HepG2 (cell line): Measurements from ENCODE around the gene HIF3A. TPM values are rescaled to one million over a fixed set of nuclear protein-coding genes. Genes with fewer than 3 reads are reported as not detected.

ENCODE experiments used
- CAMTA2 ChIP-seq: sonication (generic); formaldehyde crosslinking; IDR thresholded peaks from 2 replicates; pipeline ENCODE4 v1.4.0; 2020; ENCODE audit warnings: mild to moderate bottlenecking, missing genetic modification reagents, borderline replicate concordance
- DRAP1 ChIP-seq: IDR thresholded peaks from 2 replicates; pipeline ENCODE4 v1.6.1; 2016; ENCODE audit warnings: missing genetic modification reagents, missing compliant biosample characterization
- GLI4 ChIP-seq: sonication (generic); formaldehyde crosslinking; IDR thresholded peaks from 2 replicates; pipeline ENCODE4 v1.5.1; 2020; ENCODE audit warnings: missing genetic modification reagents, mild to moderate bottlenecking, moderate library complexity, borderline replicate concordance
- HDAC1 ChIP-seq: sonication (generic); formaldehyde crosslinking; IDR thresholded peaks from 2 replicates; pipeline ENCODE4 v1.5.1; 2020; ENCODE audit warnings: mild to moderate bottlenecking, missing genetic modification reagents
- TAF15 ChIP-seq: fragments of 200-400 bp; formaldehyde crosslinking; IDR thresholded peaks from one replicate; pipeline ENCODE4 v1.6.1; 2018; ENCODE audit warnings: mild to moderate bottlenecking, low read depth, low read length; ENCODE audit not compliant: poor library complexity, severe bottlenecking
- TBX2 ChIP-seq: sonication (generic); formaldehyde crosslinking; IDR thresholded peaks from 2 replicates; pipeline ENCODE4 v1.5.0; 2020; ENCODE audit warnings: missing genetic modification reagents, mild to moderate bottlenecking, borderline replicate concordance
- YEATS4 ChIP-seq: sonication (generic); formaldehyde crosslinking; IDR thresholded peaks from 2 replicates; pipeline ENCODE4 v1.4.0; 2020; ENCODE audit warnings: missing genetic modification reagents, borderline replicate concordance
- ZC3H13 ChIP-seq: sonication (generic); formaldehyde crosslinking; IDR thresholded peaks from 2 replicates; pipeline ENCODE4 v1.8.1; 2023; ENCODE audit warnings: mild to moderate bottlenecking, missing genetic modification reagents, moderate library complexity
- ZNF124 ChIP-seq: sonication (generic); formaldehyde crosslinking; IDR thresholded peaks from 2 replicates; pipeline ENCODE4 v1.4.0; 2020; ENCODE audit warnings: missing genetic modification reagents
- ZNF619 ChIP-seq: sonication (generic); formaldehyde crosslinking; IDR thresholded peaks from 2 replicates; pipeline ENCODE4 v1.4.0; 2020; ENCODE audit warnings: mild to moderate bottlenecking, missing genetic modification reagents
- ZSCAN9 ChIP-seq: IDR thresholded peaks from 2 replicates; pipeline ENCODE4 v1.6.1; 2016; ENCODE audit warnings: borderline replicate concordance
- polyA plus RNA-seq, 8 experiments: library from polyadenylated mRNA; depleted of rRNA in 3 of 8; stranded (reverse) in 7 of 8; unstranded in 1 of 8; fragments of >200 nt; fragmentation: Illumina TruSeq in 4 of 8; extraction: Trizol in 4 of 8; gene quantifications; 2 replicates each; pipeline versions ENCODE4 v1.2.1 to v1.2.3, GENCODE V29; 2011 to 2016; ENCODE audit warnings: low read depth in 4 of 8, missing spikeins in 1 of 8, mixed read lengths in 1 of 8; ENCODE audit not compliant: insufficient read depth in 1 of 8
- total RNA-seq, 5 experiments: library from RNA; depleted of rRNA; stranded (reverse); fragments of >200 nt; fragmentation: Illumina TruSeq; extraction: Trizol; gene quantifications; 2 replicates each; pipeline ENCODE4 v1.2.3, GENCODE V29; 2016; ENCODE audit warnings: low read depth in 1 of 5
- TF ChIP-seq, protein P1 (sequence below): sonication (generic); formaldehyde crosslinking; IDR thresholded peaks from 2 replicates; pipeline ENCODE4 v1.5.0; 2020; ENCODE audit warnings: missing genetic modification reagents
- TF ChIP-seq, protein P2 (sequence below): sonication (generic); formaldehyde crosslinking; IDR thresholded peaks from 2 replicates; pipeline ENCODE4 v1.4.0; 2020; ENCODE audit warnings: missing genetic modification reagents, borderline replicate concordance
- TF ChIP-seq, protein P3 (sequence below): sonication (generic); formaldehyde crosslinking; IDR thresholded peaks from 2 replicates; pipeline ENCODE4 v1.4.0; 2020; ENCODE audit warnings: missing genetic modification reagents
- TF ChIP-seq, protein P4 (sequence below): sonication (generic); formaldehyde crosslinking; conservative IDR thresholded peaks from 2 replicates; pipeline ENCODE4 v1.8.0; 2022; ENCODE audit warnings: low read depth, missing genetic modification reagents

HIF3A gene
- total and polyA plus RNA-seq, 2 of the 13 experiments (the other 11 are each of a cell fraction or from before 2014, with no cell fraction given): 0.09 to 0.22 TPM

DNA sequence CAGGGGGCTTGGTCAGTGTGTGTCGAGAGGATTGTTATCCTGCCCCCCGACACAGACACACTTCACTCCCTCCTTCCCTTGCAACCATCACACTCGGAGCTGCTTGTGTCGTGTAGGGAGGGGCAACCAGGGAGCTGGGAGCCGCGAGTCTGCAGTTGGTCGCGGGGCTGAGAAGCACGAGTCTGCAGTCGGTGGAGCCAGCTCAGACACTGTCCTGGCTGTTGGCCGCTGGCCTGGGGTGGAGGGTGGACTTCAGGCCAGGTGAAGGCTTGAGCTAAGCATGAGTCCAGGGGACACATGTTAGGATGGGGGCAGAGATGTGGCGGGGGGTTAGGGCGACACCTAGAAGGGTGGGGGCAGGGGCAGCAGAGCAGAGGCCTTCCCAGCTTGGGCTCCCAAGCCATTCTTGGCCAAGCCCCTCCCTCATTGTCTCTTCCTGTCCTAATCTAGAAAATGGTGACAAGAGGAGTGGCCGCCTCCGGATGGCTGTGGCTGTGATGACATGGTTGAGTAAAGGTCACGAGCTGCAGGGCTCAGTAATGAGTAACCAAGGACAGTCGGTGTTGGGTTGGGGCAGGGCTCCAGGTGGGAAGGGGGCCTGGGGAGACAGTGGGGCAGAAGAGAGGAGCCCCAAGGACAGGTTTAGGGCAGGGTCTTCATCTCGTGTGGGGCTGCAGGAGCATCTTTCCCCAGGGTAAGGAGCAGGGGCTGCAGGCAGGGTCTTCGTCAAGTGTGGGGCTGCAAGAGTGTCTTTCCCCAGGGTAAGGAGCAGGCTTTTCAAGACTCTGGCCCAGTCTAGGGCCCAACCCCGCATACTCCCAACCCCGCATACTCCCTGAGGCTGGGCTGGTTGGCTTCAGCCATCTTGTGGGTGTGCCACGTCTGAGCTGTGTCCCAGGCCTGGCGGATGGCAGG lies 58.6 kb downstream of the HIF3A start (continued):
- TF ChIP-seq, protein P1, sequence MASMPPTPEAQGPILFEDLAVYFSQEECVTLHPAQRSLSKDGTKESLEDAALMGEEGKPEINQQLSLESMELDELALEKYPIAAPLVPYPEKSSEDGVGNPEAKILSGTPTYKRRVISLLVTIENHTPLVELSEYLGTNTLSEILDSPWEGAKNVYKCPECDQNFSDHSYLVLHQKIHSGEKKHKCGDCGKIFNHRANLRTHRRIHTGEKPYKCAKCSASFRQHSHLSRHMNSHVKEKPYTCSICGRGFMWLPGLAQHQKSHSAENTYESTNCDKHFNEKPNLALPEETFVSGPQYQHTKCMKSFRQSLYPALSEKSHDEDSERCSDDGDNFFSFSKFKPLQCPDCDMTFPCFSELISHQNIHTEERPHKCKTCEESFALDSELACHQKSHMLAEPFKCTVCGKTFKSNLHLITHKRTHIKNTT (CRISPR knock-in tag): no peak
- TF ChIP-seq ZNF619 (CRISPR knock-in tag) (0 out of 2 replicates have a peak, but pooled peaks have one; percentile 22), DRAP1 (CRISPR knock-in tag) (peak; percentile 50), TAF15 (no peak), HDAC1 (CRISPR knock-in tag) (no peak), ZC3H13 (0 out of 2 replicates have a peak, but pooled peaks have one; percentile 45), GLI4 (CRISPR knock-in tag) (no peak), CAMTA2 (no peak), ZSCAN9 (no peak), ZNF124 (CRISPR knock-in tag) (no peak), YEATS4 (CRISPR knock-in tag) (no peak), TBX2 (peak; percentile 50; the same call in 1 of the 2 replicates)
- TF ChIP-seq, protein P2, sequence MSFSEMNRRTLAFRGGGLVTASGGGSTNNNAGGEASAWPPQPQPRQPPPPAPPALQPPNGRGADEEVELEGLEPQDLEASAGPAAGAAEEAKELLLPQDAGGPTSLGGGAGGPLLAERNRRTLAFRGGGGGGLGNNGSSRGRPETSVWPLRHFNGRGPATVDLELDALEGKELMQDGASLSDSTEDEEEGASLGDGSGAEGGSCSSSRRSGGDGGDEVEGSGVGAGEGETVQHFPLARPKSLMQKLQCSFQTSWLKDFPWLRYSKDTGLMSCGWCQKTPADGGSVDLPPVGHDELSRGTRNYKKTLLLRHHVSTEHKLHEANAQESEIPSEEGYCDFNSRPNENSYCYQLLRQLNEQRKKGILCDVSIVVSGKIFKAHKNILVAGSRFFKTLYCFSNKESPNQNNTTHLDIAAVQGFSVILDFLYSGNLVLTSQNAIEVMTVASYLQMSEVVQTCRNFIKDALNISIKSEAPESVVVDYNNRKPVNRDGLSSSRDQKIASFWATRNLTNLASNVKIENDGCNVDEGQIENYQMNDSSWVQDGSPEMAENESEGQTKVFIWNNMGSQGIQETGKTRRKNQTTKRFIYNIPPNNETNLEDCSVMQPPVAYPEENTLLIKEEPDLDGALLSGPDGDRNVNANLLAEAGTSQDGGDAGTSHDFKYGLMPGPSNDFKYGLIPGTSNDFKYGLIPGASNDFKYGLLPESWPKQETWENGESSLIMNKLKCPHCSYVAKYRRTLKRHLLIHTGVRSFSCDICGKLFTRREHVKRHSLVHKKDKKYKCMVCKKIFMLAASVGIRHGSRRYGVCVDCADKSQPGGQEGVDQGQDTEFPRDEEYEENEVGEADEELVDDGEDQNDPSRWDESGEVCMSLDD: no peak
- TF ChIP-seq, protein P3, sequence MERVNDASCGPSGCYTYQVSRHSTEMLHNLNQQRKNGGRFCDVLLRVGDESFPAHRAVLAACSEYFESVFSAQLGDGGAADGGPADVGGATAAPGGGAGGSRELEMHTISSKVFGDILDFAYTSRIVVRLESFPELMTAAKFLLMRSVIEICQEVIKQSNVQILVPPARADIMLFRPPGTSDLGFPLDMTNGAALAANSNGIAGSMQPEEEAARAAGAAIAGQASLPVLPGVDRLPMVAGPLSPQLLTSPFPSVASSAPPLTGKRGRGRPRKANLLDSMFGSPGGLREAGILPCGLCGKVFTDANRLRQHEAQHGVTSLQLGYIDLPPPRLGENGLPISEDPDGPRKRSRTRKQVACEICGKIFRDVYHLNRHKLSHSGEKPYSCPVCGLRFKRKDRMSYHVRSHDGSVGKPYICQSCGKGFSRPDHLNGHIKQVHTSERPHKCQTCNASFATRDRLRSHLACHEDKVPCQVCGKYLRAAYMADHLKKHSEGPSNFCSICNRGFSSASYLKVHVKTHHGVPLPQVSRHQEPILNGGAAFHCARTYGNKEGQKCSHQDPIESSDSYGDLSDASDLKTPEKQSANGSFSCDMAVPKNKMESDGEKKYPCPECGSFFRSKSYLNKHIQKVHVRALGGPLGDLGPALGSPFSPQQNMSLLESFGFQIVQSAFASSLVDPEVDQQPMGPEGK (CRISPR knock-in tag): peak; percentile 80
- TF ChIP-seq, protein P4, sequence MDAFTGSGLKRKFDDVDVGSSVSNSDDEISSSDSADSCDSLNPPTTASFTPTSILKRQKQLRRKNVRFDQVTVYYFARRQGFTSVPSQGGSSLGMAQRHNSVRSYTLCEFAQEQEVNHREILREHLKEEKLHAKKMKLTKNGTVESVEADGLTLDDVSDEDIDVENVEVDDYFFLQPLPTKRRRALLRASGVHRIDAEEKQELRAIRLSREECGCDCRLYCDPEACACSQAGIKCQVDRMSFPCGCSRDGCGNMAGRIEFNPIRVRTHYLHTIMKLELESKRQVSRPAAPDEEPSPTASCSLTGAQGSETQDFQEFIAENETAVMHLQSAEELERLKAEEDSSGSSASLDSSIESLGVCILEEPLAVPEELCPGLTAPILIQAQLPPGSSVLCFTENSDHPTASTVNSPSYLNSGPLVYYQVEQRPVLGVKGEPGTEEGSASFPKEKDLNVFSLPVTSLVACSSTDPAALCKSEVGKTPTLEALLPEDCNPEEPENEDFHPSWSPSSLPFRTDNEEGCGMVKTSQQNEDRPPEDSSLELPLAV (CRISPR knock-in tag): no peak
